GM19240 (cell line): ENCODE data around the gene SPATC1L.

Experiments used
- DNase-seq: peaks from one replicate; pipeline ENCODE4 v3.0.0; 2011; ENCODE audit warnings: low spot score; ENCODE audit not compliant: insufficient read length

SPATC1L gene

GRCh38 chr21:46121286-46122221 lies 62.7 kb downstream of the SPATC1L start:
- no peak for DNase-seq

- no peak for DNase-seq
Observed at GRCh38 chr21:46120301-46121285, 63.7 kb downstream of the SPATC1L start.

- DNase-seq = no peak
Observed at GRCh38 chr21:46119637-46120271, 64.5 kb downstream of the SPATC1L start.

- DNase-seq = no peak
Observed at GRCh38 chr21:46119144-46119636, 65.1 kb downstream of the SPATC1L start.

DNA sequence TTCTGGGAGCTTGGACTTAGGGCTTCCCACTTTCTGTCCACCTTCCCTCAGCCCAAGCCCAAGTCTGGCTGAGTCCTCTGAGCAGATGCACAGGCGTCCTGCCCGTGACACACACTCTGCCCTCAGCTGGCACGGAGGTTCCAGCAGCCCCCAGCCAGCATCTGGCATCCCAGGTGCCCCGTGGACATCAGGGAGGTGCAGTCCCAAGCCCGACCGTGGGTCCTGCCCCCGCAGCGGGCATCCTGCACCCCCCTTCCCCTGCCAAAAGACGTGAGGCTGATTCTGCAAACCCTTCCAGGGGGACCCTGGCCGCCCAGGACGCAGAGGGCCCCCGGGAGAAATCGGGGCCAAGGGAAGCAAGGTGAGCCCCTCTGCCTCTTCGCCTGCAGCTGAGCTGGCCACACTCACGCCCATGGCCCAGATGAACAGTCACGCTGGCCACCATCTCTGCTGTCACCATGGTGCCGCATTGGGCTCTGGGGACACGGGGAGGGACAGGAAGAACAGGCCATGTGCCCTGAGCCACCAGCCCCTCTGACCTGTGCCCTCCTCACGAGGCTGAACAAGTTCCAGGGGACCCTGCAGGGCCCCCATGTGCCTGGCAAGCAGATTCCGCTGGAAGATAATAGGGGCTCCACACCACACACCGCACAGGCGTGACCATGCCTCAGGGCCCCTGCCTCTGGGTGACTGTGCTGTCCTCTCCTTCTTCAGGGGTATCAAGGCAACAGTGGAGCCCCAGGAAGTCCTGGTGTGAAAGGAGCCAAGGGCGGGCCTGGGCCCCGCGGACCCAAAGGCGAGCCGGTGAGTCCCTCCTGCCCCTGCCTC lies 65.7 kb downstream of the SPATC1L start:
- no peak for DNase-seq

DNA sequence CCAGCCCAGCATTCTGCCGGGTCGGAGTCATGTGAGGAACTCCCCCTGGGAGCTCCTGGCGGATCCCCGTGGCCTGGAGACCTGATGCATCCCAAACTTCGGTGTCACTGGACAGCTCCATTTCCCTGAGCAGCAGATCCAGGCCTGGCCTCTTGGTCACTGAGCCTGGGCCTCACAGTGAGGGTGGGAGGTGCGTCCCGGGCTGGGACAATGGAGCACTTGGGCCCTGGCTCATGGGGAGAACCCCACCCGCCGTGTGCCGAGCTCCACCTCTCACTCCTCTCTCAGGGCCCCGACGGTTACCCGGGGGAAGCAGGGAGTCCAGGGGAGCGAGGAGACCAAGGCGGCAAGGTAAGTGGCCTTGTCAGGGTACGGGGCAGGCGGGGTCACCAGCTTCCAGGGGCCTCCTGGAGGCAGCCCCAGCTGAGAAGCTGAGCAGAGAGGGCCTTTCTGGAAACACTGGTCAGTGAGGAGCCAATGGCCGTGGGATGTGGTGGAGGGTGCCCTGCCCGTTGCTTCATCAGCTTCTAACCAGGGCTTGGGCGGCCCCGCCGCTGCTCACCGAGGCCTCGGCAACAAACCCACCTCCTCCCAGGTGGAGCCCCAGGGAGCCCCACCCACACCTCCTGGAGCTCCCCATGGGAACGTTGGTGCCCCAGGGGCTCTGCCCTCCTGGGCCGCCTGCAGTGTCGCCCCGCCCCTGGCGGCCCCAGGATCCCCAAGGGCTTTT lies 66.5 kb downstream of the SPATC1L start:
- DNase-seq = no peak

DNA sequence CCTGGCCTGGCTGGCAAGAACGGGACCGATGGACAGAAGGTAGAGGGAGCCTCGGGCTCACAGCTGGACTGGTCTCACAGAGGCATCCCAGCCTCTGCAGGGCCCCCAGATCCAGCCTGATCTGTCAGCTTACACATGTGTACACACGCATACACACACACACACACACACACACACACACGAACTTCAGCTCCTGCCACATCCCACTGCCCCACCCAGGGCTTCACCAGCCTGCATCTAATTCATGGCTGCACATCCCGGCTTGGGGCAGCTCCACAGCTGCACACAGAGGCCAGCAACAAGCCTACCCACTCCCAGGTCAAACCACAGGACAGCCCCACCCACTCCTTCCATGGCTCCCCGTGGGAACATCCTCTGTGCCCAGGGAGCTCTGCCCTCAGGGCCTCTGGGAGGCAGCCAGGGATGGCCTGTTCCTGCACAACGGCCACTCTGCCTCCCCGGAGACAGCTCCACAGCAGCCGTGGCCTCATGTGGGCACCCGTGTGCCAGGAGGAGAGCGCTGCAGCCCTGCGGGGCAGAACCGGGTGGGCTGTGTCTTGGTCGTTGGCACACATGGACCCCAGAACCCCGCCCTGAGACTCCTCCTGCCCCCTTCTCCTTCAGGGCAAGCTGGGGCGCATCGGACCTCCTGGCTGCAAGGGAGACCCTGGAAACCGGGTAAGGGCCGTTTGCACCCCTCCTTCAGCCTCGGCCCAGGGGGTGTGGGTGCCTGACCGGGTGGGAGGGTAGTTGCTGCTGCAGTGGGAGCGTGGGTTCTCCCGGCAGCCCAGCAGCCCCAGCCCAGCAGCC lies 67.3 kb downstream of the SPATC1L start:
- no peak for DNase-seq

- no peak for DNase-seq
Observed at GRCh38 chr21:46116189-46116775, 68.0 kb downstream of the SPATC1L start.

DNA sequence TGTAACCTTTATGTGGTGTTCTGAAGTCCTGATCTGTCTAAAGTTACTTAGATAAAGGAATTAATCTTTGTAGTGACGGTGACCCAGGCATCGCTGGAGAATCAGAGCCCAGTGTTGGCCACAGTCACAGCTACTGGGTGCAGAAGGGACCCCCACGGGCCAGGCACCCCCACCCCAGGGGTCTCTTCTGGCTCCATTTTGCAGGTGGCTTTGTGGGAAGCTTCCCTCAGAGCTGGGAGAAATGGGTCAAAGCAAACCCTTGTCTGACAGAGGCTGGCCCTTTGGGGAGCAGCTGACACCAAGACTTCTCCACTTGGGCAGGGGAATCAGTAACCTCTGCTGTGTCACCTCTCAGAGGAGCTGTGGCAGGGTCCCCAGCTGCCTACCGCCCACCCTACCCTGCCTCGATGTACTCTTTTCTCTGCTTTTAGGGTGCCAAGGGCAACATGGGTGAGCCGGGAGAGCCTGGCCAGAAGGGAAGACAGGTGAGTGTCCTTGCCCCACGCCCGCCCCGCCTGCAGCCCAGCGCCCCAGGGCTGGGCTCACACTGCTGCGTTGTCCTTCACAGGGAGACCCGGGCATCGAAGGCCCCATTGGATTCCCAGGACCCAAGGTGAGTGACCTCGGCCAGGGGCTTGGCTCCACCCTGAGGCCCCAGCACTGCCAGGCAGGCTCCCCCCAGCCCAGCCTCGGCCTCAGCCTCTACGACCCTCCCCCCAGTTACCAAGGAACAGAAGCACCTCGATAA lies 68.6 kb downstream of the SPATC1L start:
- DNase-seq = no peak

- DNase-seq = no peak
Observed at GRCh38 chr21:46114963-46115362, 69.3 kb downstream of the SPATC1L start.

DNA sequence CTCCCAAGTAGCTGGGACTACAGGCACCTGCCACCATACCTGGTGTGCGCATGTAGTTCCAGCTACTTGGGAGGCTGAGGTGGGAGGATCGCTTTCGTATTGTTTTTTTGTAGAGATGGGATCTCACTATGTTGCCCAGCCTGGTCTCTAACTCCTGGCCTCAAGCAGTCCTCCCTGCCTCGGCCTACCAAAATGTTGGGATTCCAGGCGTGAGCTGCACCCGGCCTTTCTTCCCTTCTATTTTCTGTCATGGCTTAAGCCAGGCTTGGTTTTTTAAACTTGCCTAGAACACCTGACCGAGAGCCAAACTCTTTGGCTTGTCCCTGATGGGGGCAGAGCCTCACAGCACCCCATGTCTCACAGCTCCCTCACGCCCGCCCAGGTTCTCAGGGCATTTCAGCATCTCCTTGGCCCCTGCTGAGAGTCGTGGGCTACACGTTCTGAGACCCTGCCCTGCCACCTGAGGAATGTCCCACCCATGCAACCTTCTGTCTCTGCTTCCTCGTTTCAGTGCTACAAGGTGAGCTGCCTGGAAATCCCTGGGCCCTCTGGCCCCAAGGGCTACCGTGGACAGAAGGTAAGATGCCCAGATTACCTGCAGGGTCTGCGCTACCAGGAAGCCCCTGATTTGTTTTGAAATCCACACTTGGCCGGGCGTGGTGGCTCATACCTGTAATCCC lies 70.6 kb downstream of the SPATC1L start:
- DNase-seq = no peak

- DNase-seq = no peak
Observed at GRCh38 chr21:46112725-46113215, 71.5 kb downstream of the SPATC1L start.

- DNase-seq = no peak
Observed at GRCh38 chr21:46111857-46112724, 72.2 kb downstream of the SPATC1L start.

- no peak for DNase-seq
Observed at GRCh38 chr21:46111193-46111571, 73.1 kb downstream of the SPATC1L start.
